Suppressor macrophage treated with lipopolysaccharide for 1 hour (primary cell): Measurements from ENCODE around the gene ZFPL1.

Experiments used
- DNase-seq, 3 donors: peaks; one replicate each; pipeline ENCODE4 v3.0.0-alpha.2; 2020 to 2022

Gene ZFPL1

DNA sequence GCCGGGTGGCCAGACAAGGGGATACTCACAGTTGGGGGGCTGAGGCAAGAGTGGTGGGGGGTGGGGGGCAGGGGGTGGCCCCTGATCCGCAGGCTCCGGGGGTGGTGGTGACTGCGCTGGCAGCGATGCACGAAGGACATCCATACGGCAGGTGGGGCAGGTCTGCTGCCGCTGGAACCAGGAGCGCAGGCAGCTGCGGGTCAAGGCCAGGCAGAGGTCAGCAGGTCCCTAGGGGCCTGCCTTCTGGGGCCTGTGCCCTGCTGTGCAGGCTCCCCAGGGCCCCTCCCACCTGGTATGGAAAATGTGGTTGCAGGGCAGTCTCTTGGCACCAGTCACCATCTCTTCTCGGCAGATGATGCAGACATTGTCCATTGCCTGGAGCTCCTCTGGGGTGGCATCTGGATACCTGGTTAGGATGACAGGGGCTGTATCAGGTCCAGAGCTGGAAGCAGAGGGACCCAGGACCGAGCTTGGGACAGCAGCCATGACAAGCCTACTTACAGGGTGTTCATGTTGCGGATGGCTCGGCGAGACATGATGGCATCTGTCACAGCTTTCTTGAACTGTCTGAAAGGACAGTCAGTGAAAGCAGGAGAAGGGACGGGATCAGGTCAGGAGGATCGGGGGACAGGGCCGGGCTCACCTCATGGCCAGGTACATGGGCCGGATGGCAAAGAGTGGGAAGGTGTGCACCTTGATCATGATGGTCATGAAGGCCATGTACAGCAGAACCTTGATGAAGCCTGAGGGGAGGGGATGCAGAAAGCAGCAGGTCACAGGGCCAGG is 46.8 kb downstream of the ZFPL1 start:
- DNase-seq: no peak

- DNase-seq: no peak
Measured at GRCh38 chr11:65131417-65131776, 47.4 kb downstream of the ZFPL1 start.

DNA sequence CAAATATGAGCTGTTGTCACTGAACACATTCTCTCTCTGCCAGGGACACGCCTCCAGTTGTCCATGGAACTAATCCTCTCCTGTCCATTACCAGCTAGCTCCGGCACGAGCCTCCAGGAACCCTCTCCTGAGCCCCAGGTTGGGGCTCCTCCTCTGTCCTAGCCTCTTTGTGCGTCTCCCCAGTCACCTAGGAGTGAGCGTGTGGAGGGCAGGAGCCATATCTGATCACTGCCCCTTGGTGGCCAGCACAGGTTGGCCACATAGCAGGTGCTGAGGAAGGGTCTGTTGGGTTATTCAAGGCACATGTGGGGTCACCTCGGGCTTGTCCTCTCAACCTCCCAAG is 47.8 kb downstream of the ZFPL1 start:
- no peak for DNase-seq

DNA sequence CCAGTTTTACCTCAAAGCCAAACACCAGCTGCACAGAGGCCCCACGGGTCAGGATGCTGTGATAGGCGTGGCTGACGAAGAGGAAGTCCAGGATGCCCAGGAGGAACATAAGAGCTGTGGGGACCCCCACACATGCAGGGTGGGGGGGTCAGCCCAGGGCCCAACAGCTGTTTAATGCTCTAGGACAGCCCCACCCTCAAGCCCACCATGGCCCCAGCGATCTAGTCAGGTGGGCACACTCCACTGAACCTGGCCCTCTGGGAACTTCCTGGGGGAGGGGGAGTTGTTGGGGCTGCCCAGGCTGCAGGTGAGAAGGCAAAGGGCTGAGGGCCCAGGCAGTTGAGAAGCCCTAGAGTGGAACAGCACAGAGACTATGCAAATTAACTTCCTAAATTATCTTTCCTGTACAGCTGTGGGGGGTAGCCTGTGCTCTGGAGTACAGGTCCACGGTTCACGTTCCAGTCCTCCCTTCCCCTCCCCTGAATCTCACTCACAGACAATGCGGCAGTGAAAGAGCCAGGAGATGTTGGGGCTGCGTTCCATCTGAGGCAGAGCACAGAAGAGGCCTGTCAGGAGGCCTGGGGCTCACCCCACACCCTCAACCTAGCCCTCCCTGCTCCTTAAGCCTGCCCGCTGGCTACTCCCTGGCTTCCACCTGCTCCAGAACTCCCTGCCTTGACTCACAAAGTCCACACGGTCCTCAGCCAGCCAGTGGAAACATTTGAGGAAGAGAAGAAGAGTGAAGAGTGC is 48.4 kb downstream of the ZFPL1 start:
- DNase-seq: no peak

- DNase-seq: peak; percentile 39 to 65 (median 44)
Measured at GRCh38 chr11:65132988-65133700, 49.1 kb downstream of the ZFPL1 start.

- peak in 1 of 3 donors; percentile 14 for DNase-seq
Measured at GRCh38 chr11:65133724-65134123, 49.7 kb downstream of the ZFPL1 start.

GRCh38 chr11:65134240-65134951 is 50.4 kb downstream of the ZFPL1 start, which contains the start of gene SYVN1:
Gene SYVN1 (minus strand): TSS chr11:65134519. CDS start chr11:65133601, 918 bp downstream.
- DNase-seq: peak; percentile 90 to 95 (median 92)

DNA sequence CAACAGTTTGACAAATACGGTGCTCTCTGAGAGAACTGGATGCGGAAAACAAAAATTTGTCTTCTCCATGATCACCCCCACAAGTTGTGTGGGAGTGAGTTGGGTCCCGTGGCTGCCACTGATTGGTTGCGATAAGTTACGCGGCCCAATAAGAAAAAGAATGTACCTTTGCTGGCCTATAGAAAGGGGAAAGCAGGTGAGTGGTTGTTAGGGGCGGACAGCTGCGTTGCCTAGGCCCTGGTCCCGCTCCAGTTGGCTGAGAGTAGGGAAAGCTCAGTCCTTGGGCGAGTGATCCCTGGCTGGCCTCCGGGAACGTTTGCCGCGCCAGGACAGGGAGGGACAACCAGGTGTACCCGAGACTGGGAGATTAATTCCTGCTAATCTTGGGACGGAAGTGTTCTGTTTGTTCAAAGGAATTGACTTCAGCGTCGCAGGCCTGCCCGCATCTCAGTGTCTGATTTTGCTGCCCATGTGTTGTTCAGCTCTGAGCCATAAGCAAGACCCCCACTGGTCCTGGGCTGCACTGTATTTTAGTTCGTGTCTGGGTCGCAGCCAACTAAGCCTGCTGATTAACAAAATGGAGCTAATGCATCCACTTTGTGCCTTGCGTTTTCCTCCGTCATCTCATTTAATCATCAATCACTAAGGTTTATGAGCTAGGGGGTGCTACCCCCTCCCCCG is 51.1 kb downstream of the ZFPL1 start:
- peak; percentile 89 to 93 (median 90) for DNase-seq

- DNase-seq: no peak
Measured at GRCh38 chr11:65135633-65136145, 51.7 kb downstream of the ZFPL1 start.

DNA sequence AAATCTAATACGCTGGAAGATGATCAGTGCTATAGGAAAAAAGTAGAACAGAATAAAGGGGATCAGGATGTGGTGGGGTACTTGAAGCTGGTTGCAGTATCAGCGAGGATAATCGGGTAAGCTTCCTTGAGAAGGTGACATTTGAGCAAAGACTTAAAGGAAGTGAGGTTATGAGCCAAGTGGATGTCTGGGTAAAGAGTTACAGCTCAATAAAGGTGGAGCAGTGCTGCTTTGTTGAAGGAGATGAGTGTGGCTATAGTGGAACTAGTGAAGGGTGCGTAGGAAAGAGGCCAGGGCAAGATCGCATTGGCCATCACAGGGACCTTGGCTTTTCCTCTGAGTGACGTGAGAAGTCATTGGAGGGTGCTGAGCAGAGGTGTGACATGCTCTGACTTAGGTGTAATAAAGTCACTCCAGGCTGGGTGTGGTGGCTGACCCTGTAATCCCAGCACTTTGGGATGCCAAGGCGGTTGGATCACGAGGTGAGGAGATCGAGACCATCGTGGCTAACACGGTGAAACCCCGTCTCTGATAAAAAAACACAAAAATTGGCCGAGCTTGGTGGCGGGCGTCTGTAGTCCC is 52.6 kb downstream of the ZFPL1 start:
- no peak for DNase-seq
